ENCODE results near the gene SEMA3A. TPM values are rescaled to one million over a fixed set of nuclear protein-coding genes. Genes with fewer than 3 reads are reported as not detected.

SEMA3A gene
- total and polyA plus RNA-seq, 2 of the 4 experiments (the other 2 are of a cell fraction) = 31.2 to 213 TPM

DNA sequence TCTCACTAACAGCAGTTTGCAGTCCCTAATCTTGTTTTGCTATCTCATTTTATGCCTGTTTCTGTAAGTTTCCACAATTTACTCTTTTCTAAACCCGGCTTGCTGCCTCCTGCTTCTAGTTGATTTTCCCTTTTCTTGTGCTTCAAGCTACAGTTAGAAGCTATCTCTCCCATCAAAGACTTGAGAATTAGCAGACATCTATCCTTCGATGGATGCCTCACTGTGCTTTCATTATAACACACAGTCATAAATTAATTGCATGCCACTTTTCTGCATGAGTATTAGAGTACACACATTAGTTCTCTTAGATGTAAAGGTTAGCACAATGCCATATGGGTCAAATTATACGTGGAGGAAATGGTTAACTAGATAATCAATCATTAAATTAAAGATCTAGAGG is 48.7 kb downstream of the SEMA3A start:
- Histone ChIP-seq H2BK15ac (ENCODE audit: low read depth, low read length) (no peak overlapping the region), H3K4me2 (ENCODE audit: low read depth, low read length) (peak overlapping the region; percentile 91), H3K56ac (ENCODE audit: extremely low read depth, insufficient read depth, low read length) (no peak overlapping the region), H3K27ac (ENCODE audit: insufficient read depth, low read length) (peak overlapping the region; percentile 32; the same call in 1 of the 2 replicates), H4K20me1 (ENCODE audit: insufficient read depth, low read length) (peaks cover 7% of the 10 kb centered on the region), H3K18ac (ENCODE audit: low read depth, low read length) (peak overlapping the region; percentile 89), H4K5ac (ENCODE audit: low read depth, low read length) (peak overlapping the region; percentile 60; the same call in 1 of the 2 replicates), H2AFZ (replicated peaks; ENCODE audit: low read length, poor library complexity) (no peak overlapping the region), H3K4me3 (ENCODE audit: insufficient read depth, low read depth, low read length) (peak overlapping the region; percentile 20; the same call in 1 of the 2 replicates), H3K9me1 (ENCODE audit: insufficient read depth, low read length) (peaks cover 4% of the 10 kb centered on the region; the same call in 1 of the 2 replicates), H4K8ac (ENCODE audit: low read depth in 2 of 2, low read length in 2 of 2) (peak overlapping the region in 1 of 2 experiments; percentile 41; a peak in 2 of 4 replicates), H2AK5ac (ENCODE audit: low read depth, low read length) (no peak overlapping the region; the same call in 1 of the 2 replicates), H2BK120ac (ENCODE audit: low read depth, low read length) (peak overlapping the region; percentile 4; the same call in 1 of the 2 replicates), H2BK20ac (ENCODE audit: low read depth, low read length) (0 out of 2 replicates have a peak overlapping the region, but pooled peaks have one; percentile 57), H3K14ac (replicated peaks; ENCODE audit: low read depth, low read length) (peak overlapping the region; percentile 14; the same call in 1 of the 2 replicates), H3K9ac (ENCODE audit: low read depth, low read length) (peak overlapping the region; percentile 24; the same call in 1 of the 2 replicates), H2AK9ac (replicated peaks; ENCODE audit: low read depth, low read length, poor library complexity) (no peak overlapping the region), H3K23ac (ENCODE audit: low read depth, low read length) (no peak overlapping the region; the same call in 1 of the 2 replicates), H3K36me3 (ENCODE audit: control insufficient read depth, insufficient read depth, low read length) (no peaks in the 10 kb centered on the region; the same call in 1 of the 2 replicates), H4K91ac (ENCODE audit: insufficient read depth, low read depth, low read length) (peak overlapping the region; percentile 31), H3K79me1 (ENCODE audit: low read depth in 1 of 2, low read length in 2 of 2) (peaks cover 16 to 63% of the 10 kb centered on the region in 2 experiments), H3K4me1 (ENCODE audit: control insufficient read depth, insufficient read depth, low read length) (peaks cover 16% of the 10 kb centered on the region), H3K9me3 (ENCODE audit: control insufficient read depth, insufficient read depth, low read length) (no peaks in the 10 kb centered on the region), H3K27me3 (ENCODE audit: control insufficient read depth, insufficient read depth, low read length) (no peaks in the 10 kb centered on the region), H2BK5ac (ENCODE audit: low read depth, low read length, poor library complexity, severe bottlenecking) (peak overlapping the region; percentile 61), H3K4ac (ENCODE audit: low read depth, low read length) (peak overlapping the region; percentile 28; the same call in 1 of the 2 replicates)
- no peak for DNase-seq
- ATAC-seq (ENCODE audit: low read depth) = no peak
- POLR2A ChIA-PET (ENCODE audit: unreplicated experiment) = no interaction called here
- no TSS peak for BruUV-seq (replicated peaks)
- CTCF ChIA-PET = no interaction called here
- no CpG with 5 or more reads among the region's 3 CpGs for WGBS, 2 experiments (ENCODE audit: extremely low coverage in 2 of 2, insufficient read length in 1 of 2)
- intact Hi-C loops (cut with micrococcal nuclease) = no loop called here
- TF ChIP-seq FOS (IDR thresholded peaks at IDR 0.05; ENCODE audit: low read depth, low read length) = no peak
- no peak for TF ChIP-seq RCOR1 (IDR thresholded peaks at IDR 0.05; ENCODE audit: insufficient replicate concordance, low read length)
- no peak for TF ChIP-seq BHLHE40 (IDR thresholded peaks at IDR 0.05; ENCODE audit: low read depth, low read length)
- no peak for TF ChIP-seq POLR2A (IDR thresholded peaks at IDR 0.05; ENCODE audit: low read depth, low read length)
- TF ChIP-seq CHD1 (IDR thresholded peaks at IDR 0.05; ENCODE audit: low read depth, low read length) = no peak
- no peak for TF ChIP-seq NFE2L2 (IDR thresholded peaks at IDR 0.05; ENCODE audit: low read depth, low read length)
- TF ChIP-seq CEBPB (IDR thresholded peaks at IDR 0.05; ENCODE audit: low read depth, low read length) = no peak
- no peak for TF ChIP-seq MXI1 (IDR thresholded peaks at IDR 0.05; ENCODE audit: borderline replicate concordance, low read depth, low read length)
- no peak for TF ChIP-seq RAD21 (IDR thresholded peaks at IDR 0.05; ENCODE audit: low read length)
- TF ChIP-seq, protein P1, sequence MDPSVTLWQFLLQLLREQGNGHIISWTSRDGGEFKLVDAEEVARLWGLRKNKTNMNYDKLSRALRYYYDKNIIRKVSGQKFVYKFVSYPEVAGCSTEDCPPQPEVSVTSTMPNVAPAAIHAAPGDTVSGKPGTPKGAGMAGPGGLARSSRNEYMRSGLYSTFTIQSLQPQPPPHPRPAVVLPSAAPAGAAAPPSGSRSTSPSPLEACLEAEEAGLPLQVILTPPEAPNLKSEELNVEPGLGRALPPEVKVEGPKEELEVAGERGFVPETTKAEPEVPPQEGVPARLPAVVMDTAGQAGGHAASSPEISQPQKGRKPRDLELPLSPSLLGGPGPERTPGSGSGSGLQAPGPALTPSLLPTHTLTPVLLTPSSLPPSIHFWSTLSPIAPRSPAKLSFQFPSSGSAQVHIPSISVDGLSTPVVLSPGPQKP (IDR thresholded peaks at IDR 0.05; ENCODE audit: borderline replicate concordance, low read depth, low read length) = no peak
- no peak for TF ChIP-seq MAFK (IDR thresholded peaks at IDR 0.05; ENCODE audit: low read depth, low read length)
- TF ChIP-seq MAZ (IDR thresholded peaks at IDR 0.05; ENCODE audit: borderline replicate concordance, low read depth, low read length) = no peak
- TF ChIP-seq, protein P2, sequence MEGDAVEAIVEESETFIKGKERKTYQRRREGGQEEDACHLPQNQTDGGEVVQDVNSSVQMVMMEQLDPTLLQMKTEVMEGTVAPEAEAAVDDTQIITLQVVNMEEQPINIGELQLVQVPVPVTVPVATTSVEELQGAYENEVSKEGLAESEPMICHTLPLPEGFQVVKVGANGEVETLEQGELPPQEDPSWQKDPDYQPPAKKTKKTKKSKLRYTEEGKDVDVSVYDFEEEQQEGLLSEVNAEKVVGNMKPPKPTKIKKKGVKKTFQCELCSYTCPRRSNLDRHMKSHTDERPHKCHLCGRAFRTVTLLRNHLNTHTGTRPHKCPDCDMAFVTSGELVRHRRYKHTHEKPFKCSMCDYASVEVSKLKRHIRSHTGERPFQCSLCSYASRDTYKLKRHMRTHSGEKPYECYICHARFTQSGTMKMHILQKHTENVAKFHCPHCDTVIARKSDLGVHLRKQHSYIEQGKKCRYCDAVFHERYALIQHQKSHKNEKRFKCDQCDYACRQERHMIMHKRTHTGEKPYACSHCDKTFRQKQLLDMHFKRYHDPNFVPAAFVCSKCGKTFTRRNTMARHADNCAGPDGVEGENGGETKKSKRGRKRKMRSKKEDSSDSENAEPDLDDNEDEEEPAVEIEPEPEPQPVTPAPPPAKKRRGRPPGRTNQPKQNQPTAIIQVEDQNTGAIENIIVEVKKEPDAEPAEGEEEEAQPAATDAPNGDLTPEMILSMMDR (conservative IDR thresholded peaks at IDR 0.05; ENCODE audit: low read depth, low read length) = no peak
- TF ChIP-seq, protein P3, sequence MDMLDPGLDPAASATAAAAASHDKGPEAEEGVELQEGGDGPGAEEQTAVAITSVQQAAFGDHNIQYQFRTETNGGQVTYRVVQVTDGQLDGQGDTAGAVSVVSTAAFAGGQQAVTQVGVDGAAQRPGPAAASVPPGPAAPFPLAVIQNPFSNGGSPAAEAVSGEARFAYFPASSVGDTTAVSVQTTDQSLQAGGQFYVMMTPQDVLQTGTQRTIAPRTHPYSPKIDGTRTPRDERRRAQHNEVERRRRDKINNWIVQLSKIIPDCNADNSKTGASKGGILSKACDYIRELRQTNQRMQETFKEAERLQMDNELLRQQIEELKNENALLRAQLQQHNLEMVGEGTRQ (IDR thresholded peaks at IDR 0.05; ENCODE audit: low read depth, low read length) = no peak
- TF ChIP-seq SMC3 (IDR thresholded peaks at IDR 0.05; ENCODE audit: low read depth, low read length) = no peak
- in situ Hi-C loops (cut with MboI; ENCODE audit: low sequenced_read_pairs) = no loop called here
- dilution Hi-C loops (cut with HindIII; ENCODE audit: low sequenced_read_pairs, unreplicated experiment) = no loop called here
